Endothelial cell of umbilical vein (primary cell): ENCODE results near the gene GALNT12. TPM values are rescaled to one million over a fixed set of nuclear protein-coding genes. Genes with fewer than 3 reads are reported as not detected.

Source experiments
- BruUV-seq: library from RNA; stranded (reverse); fragments of 400-500 nt; replicated peaks from 2 replicates; lab custom pipeline; 2021; lab: Mats Ljungman, UMichigan
- CTCF ChIA-PET: fragments of 300-600, 350-600 bp; sonication (Branson Sonifier 250); formaldehyde crosslinking; loops from one replicate; lab custom pipeline; 2021; ENCODE audit warnings: antibody characterized with exemption, inconsistent platforms; lab: Charles Lee
- POLR2A ChIA-PET: fragments of 300-600, 350-600 bp; sonication (Branson Sonifier 250); formaldehyde crosslinking; loops from one replicate; lab custom pipeline; 2021; ENCODE audit warnings: antibody characterized with exemption, inconsistent platforms; lab: Charles Lee
- DNase-seq: peaks from one replicate; pipeline ENCODE4 v3.0.0-alpha.2; 2011; ENCODE audit warnings: low read depth, low spot score
- FAIRE-seq: peaks from 2 replicates; lab custom pipeline; 2011; peaks lifted over from hg19 to GRCh38; lab: Jason Lieb, UNC
- H2AFZ ChIP-seq: 2 replicates; pipeline ENCODE4 v1.6.0; 2012; ENCODE audit warnings: low read depth, low read length, control low read depth, inconsistent platforms
- H3K27ac ChIP-seq: 2 replicates; pipeline ENCODE4 v1.5.1; 2011; ENCODE audit warnings: low read depth, mild to moderate bottlenecking, control low read depth, low read length, moderate library complexity; ENCODE audit not compliant: insufficient read depth
- H3K27me3 ChIP-seq, 2 experiments: 2 replicates each; pipeline versions ENCODE4 v1.6.0 to v1.6.1; 2011; ENCODE audit warnings: low read length in 2 of 2, mixed read lengths in 1 of 2; ENCODE audit not compliant: control insufficient read depth in 2 of 2, insufficient read depth in 2 of 2
- H3K36me3 ChIP-seq, 2 experiments: 2 replicates in 1 of 2; 3 replicates in 1 of 2; pipeline ENCODE4 v1.5.1; 2011; ENCODE audit warnings: low read length in 2 of 2, mild to moderate bottlenecking in 1 of 2, moderate library complexity in 1 of 2; ENCODE audit not compliant: control insufficient read depth in 2 of 2, insufficient read depth in 2 of 2; ENCODE audit errors: extremely low read depth in 1 of 2
- H3K4me1 ChIP-seq: 3 replicates; pipeline ENCODE4 v1.5.1; 2011; ENCODE audit warnings: mild to moderate bottlenecking, low read length; ENCODE audit not compliant: control insufficient read depth, insufficient read depth; ENCODE audit errors: extremely low read depth
- H3K4me2 ChIP-seq: 2 replicates; pipeline ENCODE4 v1.6.1; 2011; ENCODE audit warnings: low read length, control low read depth, mixed read lengths; ENCODE audit not compliant: insufficient read depth
- H3K4me3 ChIP-seq, 3 experiments: fragments of 200-600 bp in 1 of 3; sonication (generic), shearing (Covaris generic) in 1 of 3; replicated peaks in 1 of 3; 2 replicates each; pipeline ENCODE4 v1.5.1; 2011 to 2016; ENCODE audit warnings: control low read depth in 3 of 3, low read length in 3 of 3, mild to moderate bottlenecking in 2 of 3, inconsistent platforms in 1 of 3, low read depth in 1 of 3, moderate library complexity in 1 of 3; ENCODE audit not compliant: insufficient read depth in 1 of 3
- H3K79me2 ChIP-seq: 2 replicates; pipeline ENCODE4 v1.6.0; 2012; ENCODE audit warnings: low read length, inconsistent platforms; ENCODE audit not compliant: control insufficient read depth, insufficient read depth
- H3K9ac ChIP-seq: replicated peaks from 2 replicates; pipeline ENCODE3; 2011; ENCODE audit warnings: low read length, control low read depth; ENCODE audit not compliant: insufficient read depth; ENCODE audit errors: extremely low read depth
- H3K9me1 ChIP-seq: replicated peaks from 3 replicates; pipeline ENCODE4 v1.6.0; 2011; ENCODE audit warnings: mild to moderate bottlenecking, low read length; ENCODE audit not compliant: control insufficient read depth, insufficient read depth; ENCODE audit errors: extremely low read depth
- H3K9me3 ChIP-seq: replicated peaks from 2 replicates; pipeline ENCODE4 v1.5.1; 2012; ENCODE audit warnings: low read length, inconsistent platforms; ENCODE audit not compliant: control insufficient read depth, insufficient read depth
- H4K20me1 ChIP-seq: replicated peaks from 2 replicates; pipeline ENCODE3; 2011; ENCODE audit warnings: mild to moderate bottlenecking, low read length; ENCODE audit not compliant: control insufficient read depth, insufficient read depth; ENCODE audit errors: extremely low read depth
- EZH2 ChIP-seq: IDR thresholded peaks from 2 replicates; pipeline ENCODE4 v1.6.1; 2012; ENCODE audit warnings: borderline replicate concordance, low read depth, mild to moderate bottlenecking, moderate library complexity, low read length, inconsistent platforms; ENCODE audit not compliant: severe bottlenecking
- FOS ChIP-seq: IDR thresholded peaks from 2 replicates; pipeline ENCODE4 v1.6.1; 2011; ENCODE audit warnings: mild to moderate bottlenecking, low read length, moderate library complexity, borderline replicate concordance; ENCODE audit not compliant: insufficient read depth
- GATA2 ChIP-seq: IDR thresholded peaks from 2 replicates; pipeline ENCODE4 v1.7.0; 2011; ENCODE audit warnings: low read depth, mild to moderate bottlenecking, moderate library complexity, mixed read lengths, low read length; ENCODE audit not compliant: insufficient read length, insufficient read depth
- JUN ChIP-seq: IDR thresholded peaks from 2 replicates; pipeline ENCODE4 v1.6.1; 2011; ENCODE audit warnings: borderline replicate concordance, low read depth; ENCODE audit not compliant: insufficient read length, insufficient read depth
- MYC ChIP-seq: IDR thresholded peaks from one replicate; pipeline ENCODE4 v1.6.1; 2011; ENCODE audit warnings: mild to moderate bottlenecking, low read depth, low read length
- POLR2A ChIP-seq: IDR thresholded peaks from 2 replicates; pipeline ENCODE4 v1.6.1; 2012; ENCODE audit warnings: low read depth, mild to moderate bottlenecking, control low read depth, low read length
- POLR2AphosphoS5 ChIP-seq: IDR thresholded peaks from 2 replicates; pipeline ENCODE4 v1.6.1; 2012; ENCODE audit warnings: low read depth, mild to moderate bottlenecking, control low read depth, low read length, moderate library complexity; ENCODE audit not compliant: insufficient read depth
- dilution Hi-C: fragments of 300-500 bp; cut with MboI; formaldehyde crosslinking; loops from one replicate; pipeline ENCODE4 v1.15.0; 2019; ENCODE audit warnings: low sequenced_read_pairs; ENCODE audit not compliant: extremely low pct_ligation_motif_present
- intact Hi-C: fragments of 100-400 bp; cut with micrococcal nuclease; formaldehyde crosslinking; loops from one replicate; pipeline ENCODE4 v1.10.0; 2022
- polyA plus RNA-seq, 4 experiments: library from polyadenylated mRNA; depleted of rRNA in 3 of 4; stranded (reverse) in 3 of 4; unstranded in 1 of 4; fragments of >200 nt; gene quantifications; 2 replicates each; pipeline versions ENCODE4 v1.2.1 to v1.2.3, GENCODE V29; 2011 to 2012; ENCODE audit warnings: missing spikeins in 1 of 4
- total RNA-seq: library from RNA; stranded (reverse); gene quantifications from 2 replicates; pipeline ENCODE4 v1.2.3, GENCODE V29; 2021
- TF ChIP-seq, protein P1 (sequence below): IDR thresholded peaks from 2 replicates; pipeline ENCODE4 v1.6.1; 2011; ENCODE audit not compliant: insufficient read depth, insufficient read length
- TF ChIP-seq, protein P2 (sequence below), 2 donors: IDR thresholded peaks; 1 replicate in 1 of 2; 2 replicates in 1 of 2; pipeline ENCODE4 v1.5.1; 2011; ENCODE audit warnings: low read length in 2 of 2, mild to moderate bottlenecking in 2 of 2, moderate library complexity in 2 of 2, control low read depth in 1 of 2, inconsistent platforms in 1 of 2, low read depth in 1 of 2; ENCODE audit not compliant: insufficient read depth in 1 of 2; ENCODE audit errors: extremely low read depth in 1 of 2

Gene GALNT12
- total and polyA plus RNA-seq, 2 donors (not counting 3 experiments of a cell fraction or from before 2014, with no cell fraction given): 0.26 to 0.44 TPM

DNA sequence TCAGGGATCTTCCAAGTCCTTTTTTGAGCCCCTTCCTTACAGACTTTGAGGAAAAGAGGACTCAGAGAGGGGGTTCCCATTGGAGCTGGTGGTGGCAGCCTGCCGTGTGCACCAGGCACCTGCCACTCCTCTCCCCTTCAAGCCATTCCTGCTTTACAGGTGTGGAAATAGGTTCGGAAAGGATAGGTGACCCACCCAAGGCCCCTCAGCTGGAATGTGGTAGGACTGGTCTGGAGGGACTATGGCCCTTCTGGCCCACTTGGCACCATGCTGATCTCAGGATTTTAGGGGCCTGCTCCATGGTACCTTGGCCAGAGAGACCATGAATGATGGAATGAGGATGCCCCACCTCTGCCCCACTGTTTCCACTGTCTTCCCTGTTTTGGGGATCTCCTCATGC is 1.4 kb downstream of the GALNT12 start:
- Histone ChIP-seq H3K4me1 (peaks cover 6% of the 10 kb centered on the region), H2AFZ (no peak overlapping the region), H3K4me2 (no peak overlapping the region), H3K27ac (no peak overlapping the region), H3K9me3 (no peaks in the 10 kb centered on the region), H3K9me1 (no peaks in the 10 kb centered on the region), H3K9ac (no peak overlapping the region), H3K27me3 (peaks cover 17 to 21% of the 10 kb centered on the region in 2 experiments), H3K79me2 (no peaks in the 10 kb centered on the region), H3K4me3 (no peak overlapping the region), H4K20me1 (no peaks in the 10 kb centered on the region), H3K36me3 (no peaks in the 10 kb centered on the region)
- BruUV-seq: no TSS peak
- ChIA-PET CTCF (interaction anchor here (1.1 kb wide), 1 partner anchor 919 kb away, joined by 3 read pairs; no protein-coding TSS in a partner anchor), POLR2A (no interaction called here)
- dilution Hi-C loops (no loop called here), intact Hi-C loops (no loop called here)
- TF ChIP-seq GATA2: no peak
- TF ChIP-seq POLR2AphosphoS5: no peak
- no peak for TF ChIP-seq EZH2
- TF ChIP-seq, protein P1, sequence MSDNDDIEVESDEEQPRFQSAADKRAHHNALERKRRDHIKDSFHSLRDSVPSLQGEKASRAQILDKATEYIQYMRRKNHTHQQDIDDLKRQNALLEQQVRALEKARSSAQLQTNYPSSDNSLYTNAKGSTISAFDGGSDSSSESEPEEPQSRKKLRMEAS: no peak
- TF ChIP-seq JUN: no peak
- TF ChIP-seq FOS: no peak
- TF ChIP-seq, protein P2, sequence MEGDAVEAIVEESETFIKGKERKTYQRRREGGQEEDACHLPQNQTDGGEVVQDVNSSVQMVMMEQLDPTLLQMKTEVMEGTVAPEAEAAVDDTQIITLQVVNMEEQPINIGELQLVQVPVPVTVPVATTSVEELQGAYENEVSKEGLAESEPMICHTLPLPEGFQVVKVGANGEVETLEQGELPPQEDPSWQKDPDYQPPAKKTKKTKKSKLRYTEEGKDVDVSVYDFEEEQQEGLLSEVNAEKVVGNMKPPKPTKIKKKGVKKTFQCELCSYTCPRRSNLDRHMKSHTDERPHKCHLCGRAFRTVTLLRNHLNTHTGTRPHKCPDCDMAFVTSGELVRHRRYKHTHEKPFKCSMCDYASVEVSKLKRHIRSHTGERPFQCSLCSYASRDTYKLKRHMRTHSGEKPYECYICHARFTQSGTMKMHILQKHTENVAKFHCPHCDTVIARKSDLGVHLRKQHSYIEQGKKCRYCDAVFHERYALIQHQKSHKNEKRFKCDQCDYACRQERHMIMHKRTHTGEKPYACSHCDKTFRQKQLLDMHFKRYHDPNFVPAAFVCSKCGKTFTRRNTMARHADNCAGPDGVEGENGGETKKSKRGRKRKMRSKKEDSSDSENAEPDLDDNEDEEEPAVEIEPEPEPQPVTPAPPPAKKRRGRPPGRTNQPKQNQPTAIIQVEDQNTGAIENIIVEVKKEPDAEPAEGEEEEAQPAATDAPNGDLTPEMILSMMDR (IDR thresholded peaks at IDR 0.05; ENCODE audit: extremely low read depth in 1 of 2, insufficient read depth in 1 of 2, low read depth in 1 of 2, low read length in 2 of 2): no peak
- no peak for TF ChIP-seq POLR2A
- no peak for TF ChIP-seq MYC
- DNase-seq (no peak), FAIRE-seq (no peak)
